GM21529 (cell line): Measurements from ENCODE around the gene YWHAE.
"Not testable (repeated sequence)": the region's sequence is repeated elsewhere in the genome, so short reads cannot be mapped to it uniquely, and the experiment has no call there.

Experiments
- ATAC-seq: cut with Tn5 transposase; IDR thresholded peaks from one replicate; pipeline ENCODE4 v1.9.1; 2021; ENCODE audit not compliant: unreplicated experiment

YWHAE gene

DNA sequence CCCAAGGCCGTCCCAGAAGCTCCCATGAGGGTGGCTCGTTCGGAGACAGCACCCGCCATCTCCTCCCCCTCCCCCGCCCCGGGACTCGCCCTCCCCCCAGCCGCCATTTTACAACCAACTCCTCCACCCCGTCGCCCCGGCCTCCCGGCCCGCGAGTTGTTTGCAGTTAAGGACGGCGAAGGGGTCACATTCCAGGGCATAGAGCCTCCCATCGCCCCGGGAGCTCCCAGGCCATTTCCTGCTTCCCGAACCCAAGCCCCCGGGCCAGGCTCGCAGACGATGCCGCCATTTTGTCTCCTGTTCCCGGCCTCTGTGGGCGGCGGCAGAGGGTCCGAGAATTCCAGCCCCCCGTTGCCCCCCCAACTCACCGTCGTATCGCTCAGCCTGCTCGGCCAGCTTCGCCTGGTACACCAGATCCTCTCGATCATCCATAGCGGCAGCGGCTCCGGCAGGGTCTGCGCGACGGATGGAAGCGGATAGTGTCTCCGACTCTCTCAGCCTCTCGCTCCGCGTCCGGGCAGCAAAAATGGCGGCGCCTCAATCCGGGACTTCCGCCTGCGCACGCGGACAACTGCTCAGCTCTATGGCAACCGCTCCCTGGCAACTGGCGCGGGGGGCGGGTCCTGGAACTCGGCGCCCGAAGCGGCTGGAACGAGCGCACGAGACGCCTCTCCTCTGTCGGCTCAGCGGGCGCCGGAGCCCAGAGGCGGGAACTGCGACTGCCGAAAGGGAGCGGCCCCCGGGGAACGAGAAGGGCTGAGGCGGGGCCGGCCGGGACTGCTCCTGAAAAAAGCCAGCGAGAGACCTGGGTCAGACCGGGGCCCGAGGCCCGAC is at the start of gene YWHAE:
Gene YWHAE (minus strand): TSS at position 544 of the 834 bp plus-strand sequence. CDS start 112 bp downstream, at position 432.
- ATAC-seq: peak; percentile 82

DNA sequence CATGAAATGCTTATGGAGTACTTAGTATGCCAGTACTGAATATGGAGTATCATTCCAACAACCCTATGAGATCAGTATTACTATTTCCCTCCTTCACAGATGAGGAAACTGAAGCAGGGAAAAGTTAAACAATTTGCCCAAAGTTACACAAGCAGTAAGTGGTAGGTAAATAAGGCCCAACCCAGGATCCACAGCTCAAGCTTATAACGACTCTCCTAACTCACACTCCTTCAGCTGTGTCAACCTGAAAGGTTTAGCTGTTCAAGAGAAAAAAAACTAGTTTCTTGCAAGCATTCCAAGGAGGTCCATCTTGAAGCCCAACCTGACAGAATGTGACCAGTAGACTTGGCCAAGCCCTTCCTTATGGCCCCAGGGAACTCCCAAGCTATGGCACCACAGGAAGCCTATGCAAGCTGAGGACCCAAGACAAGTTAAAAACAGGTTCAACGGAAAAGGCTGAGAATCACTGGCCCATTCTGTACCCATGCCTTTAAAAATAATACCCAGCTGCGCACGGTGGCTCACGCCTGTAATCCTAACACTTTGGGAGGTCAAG is 49.5 kb upstream of the YWHAE start:
- ATAC-seq: no peak

GRCh38 chr17:1447052-1447451 is 47.0 kb upstream of the YWHAE start:
- ATAC-seq: no peak

- no peak for ATAC-seq
These were observed 46.2 kb upstream of the YWHAE start for GRCh38 chr17:1446201-1446600.

DNA sequence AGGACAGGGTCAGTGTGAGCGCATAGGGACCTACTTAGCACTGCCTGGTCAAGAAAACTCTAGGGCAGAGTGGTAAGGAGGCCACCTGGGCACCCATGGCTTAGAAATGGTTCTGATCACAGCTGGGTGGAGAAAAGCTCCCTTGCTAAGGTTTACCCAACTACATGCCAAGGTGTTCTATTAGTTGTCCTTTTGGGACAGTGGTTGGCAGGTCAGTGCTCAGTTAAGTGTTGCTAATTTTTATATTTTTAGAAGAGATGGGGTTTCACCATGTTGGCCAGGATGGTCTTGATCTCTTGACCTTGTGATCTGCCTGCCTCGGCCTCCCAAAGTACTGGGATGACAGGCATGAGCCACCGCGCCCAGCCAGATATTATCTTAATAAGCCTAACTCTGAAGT is 45.7 kb upstream of the YWHAE start:
- not testable (repeated sequence) for ATAC-seq

DNA sequence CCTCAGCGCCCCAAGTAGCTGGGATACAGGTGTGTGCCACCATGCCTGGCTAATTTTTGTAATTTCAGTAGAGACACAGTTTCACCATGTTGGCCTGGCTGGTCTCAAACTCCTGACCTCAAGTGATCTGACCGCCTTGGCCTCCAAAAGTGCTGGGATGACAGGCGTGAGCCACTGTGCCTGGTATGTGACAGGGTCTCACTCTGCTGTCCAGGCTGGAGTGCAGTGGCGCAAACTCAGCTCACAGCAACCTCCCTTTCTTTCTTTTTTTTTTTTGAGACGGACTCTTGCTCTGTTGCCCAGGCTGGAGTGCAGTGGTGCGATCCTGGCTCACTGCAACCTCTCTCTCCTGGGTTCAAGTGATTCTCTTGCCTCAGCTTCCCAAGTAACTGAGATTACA is 42.7 kb upstream of the YWHAE start:
- not testable (repeated sequence) for ATAC-seq

GRCh38 chr17:1442187-1442586 is 42.2 kb upstream of the YWHAE start:
- ATAC-seq: no peak

- ATAC-seq: no peak
These were observed 40.9 kb upstream of the YWHAE start for GRCh38 chr17:1440921-1441320.

GRCh38 chr17:1438593-1439083 is 38.6 kb upstream of the YWHAE start:
- no peak for ATAC-seq

- no peak for ATAC-seq
These were observed 35.3 kb upstream of the YWHAE start for GRCh38 chr17:1435326-1435725.

GRCh38 chr17:1434150-1434549 is 34.1 kb upstream of the YWHAE start:
- no peak for ATAC-seq

GRCh38 chr17:1431631-1432104 is 31.6 kb upstream of the YWHAE start:
- ATAC-seq: no peak

GRCh38 chr17:1423456-1424135 is 23.6 kb upstream of the YWHAE start:
- ATAC-seq: no peak

DNA sequence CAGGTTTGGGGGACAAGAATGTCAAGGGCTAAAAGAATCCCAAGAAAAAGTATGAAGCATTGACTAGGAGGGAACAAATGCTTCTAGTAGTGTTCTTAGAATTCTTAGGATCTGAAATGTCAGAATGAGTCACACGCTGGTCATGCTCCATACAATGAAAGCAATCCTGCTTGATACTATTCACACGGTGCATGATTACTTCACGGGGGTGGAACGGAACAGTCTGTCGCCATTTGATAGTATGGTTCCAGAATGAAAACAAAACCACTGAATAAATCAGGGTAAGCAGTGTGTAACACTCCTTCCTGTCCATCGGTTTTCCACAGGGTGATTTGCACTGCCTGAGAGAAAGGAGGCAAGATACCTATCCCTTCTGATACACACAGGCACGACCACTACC is 22.9 kb upstream of the YWHAE start:
- ATAC-seq: no peak

- no peak for ATAC-seq
These were observed 21.4 kb upstream of the YWHAE start for GRCh38 chr17:1421470-1421869.

- ATAC-seq: no peak
These were observed 21.0 kb upstream of the YWHAE start for GRCh38 chr17:1420981-1421380.

- ATAC-seq: no peak
These were observed 20.1 kb upstream of the YWHAE start for GRCh38 chr17:1420163-1420562.

DNA sequence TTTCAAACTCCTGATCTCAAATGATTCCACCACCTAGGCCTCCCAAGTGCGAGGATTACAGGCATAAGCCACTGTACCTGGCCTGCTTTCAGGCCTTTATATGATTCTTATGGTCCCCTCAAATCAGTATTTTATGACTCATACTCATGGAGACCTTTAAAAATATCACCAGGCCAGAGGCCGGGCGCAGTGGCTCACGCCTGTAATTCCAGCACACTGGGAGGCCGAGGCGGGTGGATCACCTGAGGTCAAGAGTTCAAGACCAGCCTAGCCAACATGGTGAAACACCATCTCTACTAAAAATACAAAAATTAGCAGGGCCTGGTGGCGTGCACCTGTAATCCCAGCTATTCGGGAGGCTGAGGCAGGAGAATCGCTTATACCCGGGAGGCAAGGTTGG is 18.5 kb upstream of the YWHAE start:
- ATAC-seq: not testable (repeated sequence)

DNA sequence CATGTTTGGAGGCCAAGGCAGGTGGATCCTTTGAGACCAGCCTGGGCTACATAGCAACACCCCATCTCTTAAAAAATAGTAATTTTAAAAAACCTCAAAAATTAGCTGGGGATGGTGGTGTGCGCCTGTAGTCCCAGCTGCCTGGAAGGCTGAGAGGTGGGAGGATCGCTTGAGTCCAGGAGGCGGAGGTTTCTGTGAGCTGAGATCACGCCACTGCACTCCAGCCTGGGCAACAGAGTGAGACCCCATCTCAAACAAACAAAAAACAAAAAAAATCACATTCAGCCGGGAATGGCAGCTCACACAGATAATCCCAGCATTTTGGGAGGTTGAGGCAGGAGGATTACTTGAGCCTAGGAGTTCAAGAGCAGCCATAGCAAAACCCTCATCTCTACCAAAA is 16.4 kb upstream of the YWHAE start:
- no peak for ATAC-seq

- ATAC-seq: no peak
These were observed 14.6 kb upstream of the YWHAE start for GRCh38 chr17:1414634-1415033.

GRCh38 chr17:1414001-1414574 is 14.1 kb upstream of the YWHAE start:
- ATAC-seq: no peak
